ENCODE results near the gene MMP28.

The MMP28 gene

DNA sequence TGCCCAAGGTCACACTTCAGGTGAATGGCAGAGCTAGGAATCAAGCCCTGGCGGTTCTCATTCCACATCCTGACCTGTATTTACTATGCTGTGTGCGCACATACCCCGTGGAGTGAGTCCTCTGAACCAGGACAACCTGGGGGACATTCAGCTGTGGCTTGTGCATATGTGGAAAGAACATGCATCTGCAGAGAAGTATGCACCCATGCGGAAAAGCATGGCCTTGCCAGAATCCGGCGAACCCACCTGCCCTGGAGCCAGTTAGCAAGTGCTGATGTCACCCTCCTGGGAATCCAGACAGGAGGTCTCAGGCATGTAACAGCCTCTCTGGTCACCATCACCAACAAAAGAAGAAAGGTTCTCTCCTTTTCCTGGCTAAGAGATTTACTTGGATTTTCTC is 62.1 kb downstream of the MMP28 start:
- H3K36me3 ChIP-seq (ENCODE audit: control insufficient read depth, insufficient read depth, low read length) = no peaks in the 10 kb centered on the region
- peaks cover 23% of the 10 kb centered on the region for H3K4me1 ChIP-seq
- no peaks in the 10 kb centered on the region for H3K79me2 ChIP-seq
- no peak overlapping the region for H3K27ac ChIP-seq
- no peak overlapping the region for H3K9ac ChIP-seq
- H3K27me3 ChIP-seq (ENCODE audit: control insufficient read depth, insufficient read depth, low read length) = no peaks in the 10 kb centered on the region
- H3K9me3 ChIP-seq (ENCODE audit: control insufficient read depth, low read length) = no peaks in the 10 kb centered on the region
- no peak overlapping the region for H3K4me2 ChIP-seq (ENCODE audit: low read length)
- TF ChIP-seq CTCF (IDR thresholded peaks at IDR 0.05) = no peak
- H2AFZ ChIP-seq = no peak overlapping the region
- no peak overlapping the region for H3K4me3 ChIP-seq (ENCODE audit: low read depth, low read length)

DNA sequence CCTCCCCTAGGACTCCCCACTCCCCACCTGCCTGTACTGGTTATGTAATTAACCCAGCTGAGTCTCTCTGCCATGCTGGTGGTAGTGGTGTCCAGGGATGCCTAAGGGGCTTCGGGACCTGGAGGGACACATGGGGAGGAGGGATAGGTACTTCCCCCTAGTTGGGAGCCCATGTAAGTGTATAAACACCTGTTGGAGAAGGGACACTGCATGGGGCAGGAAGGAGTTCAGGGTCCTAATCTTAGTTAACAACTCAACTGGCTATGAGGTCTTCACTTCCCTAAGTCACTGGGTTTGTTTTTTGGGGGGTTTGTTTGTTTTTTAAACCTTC is 62.7 kb downstream of the MMP28 start:
- Histone ChIP-seq H3K9me3 (ENCODE audit: control insufficient read depth, low read length) (no peaks in the 10 kb centered on the region), H3K36me3 (ENCODE audit: control insufficient read depth, insufficient read depth, low read length) (no peaks in the 10 kb centered on the region), H3K9ac (no peak overlapping the region), H3K79me2 (no peaks in the 10 kb centered on the region), H3K27me3 (ENCODE audit: control insufficient read depth, insufficient read depth, low read length) (no peaks in the 10 kb centered on the region), H3K27ac (no peak overlapping the region), H3K4me3 (ENCODE audit: low read depth, low read length) (no peak overlapping the region), H2AFZ (no peak overlapping the region), H3K4me1 (peaks cover 28% of the 10 kb centered on the region), H3K4me2 (ENCODE audit: low read length) (no peak overlapping the region)
- no peak for TF ChIP-seq CTCF (IDR thresholded peaks at IDR 0.05)

DNA sequence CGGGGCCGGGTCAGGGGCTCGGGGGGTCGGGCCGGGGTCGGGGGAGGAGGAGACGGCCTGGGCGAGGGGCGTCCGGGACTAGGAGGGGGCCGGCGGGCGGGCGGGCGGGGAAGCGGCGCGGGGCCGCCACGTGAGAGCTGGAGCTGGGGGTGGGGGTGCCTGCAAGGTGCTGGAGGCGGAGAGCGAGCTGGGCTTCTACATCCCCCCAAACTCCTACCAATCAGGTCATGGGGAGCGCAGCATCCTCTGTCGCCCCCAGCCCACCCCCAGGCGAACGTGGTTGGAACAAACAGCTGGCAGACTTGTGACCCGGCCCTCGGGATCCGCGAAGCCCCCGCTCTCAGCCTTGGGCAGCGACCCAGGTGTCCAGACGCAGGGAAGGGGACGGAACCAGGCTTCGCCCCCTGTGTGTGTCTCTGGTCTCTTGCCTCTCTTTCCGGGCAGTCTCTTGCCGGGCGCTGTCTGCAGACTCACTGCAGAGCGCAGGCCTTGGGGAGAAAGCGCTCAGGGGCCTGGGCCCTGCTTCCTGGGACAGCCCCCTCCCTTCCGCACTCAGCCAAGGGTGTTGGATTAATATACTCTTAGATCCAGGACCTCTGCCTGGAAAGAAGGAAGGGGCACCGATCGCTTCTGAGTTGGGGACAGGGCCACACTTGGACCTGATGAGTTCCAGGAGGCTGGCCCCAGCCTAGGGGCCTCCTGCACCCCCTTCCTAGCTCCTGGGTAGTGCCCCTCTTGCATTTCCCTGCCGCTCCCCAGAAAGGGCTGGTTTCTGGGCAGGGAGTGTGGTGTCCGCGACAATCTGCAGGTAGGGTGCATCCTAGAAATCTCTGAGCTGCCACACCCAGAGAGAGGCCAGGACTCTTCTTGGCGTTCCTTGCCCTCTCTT is 63.3 kb downstream of the MMP28 start:
- no peak overlapping the region for H3K27ac ChIP-seq
- H3K79me2 ChIP-seq = no peaks in the 10 kb centered on the region
- no peak overlapping the region for H3K9ac ChIP-seq

GRCh38 chr17:35731239-35731916 is 64.1 kb downstream of the MMP28 start, which contains the start of gene RASL10B:
TSS of gene RASL10B (plus strand) at chr17:35731639. CDS start at chr17:35735185, 3,546 bp downstream.
- TF ChIP-seq CTCF (IDR thresholded peaks at IDR 0.05) = no peak
- H3K4me1 ChIP-seq = peaks cover 42% of the 10 kb centered on the region
- H3K36me3 ChIP-seq (ENCODE audit: control insufficient read depth, insufficient read depth, low read length) = no peaks in the 10 kb centered on the region
- H2AFZ ChIP-seq = peak within 1 kb of the TSS; percentile 79
- H3K4me3 ChIP-seq (ENCODE audit: low read depth, low read length) = peak within 1 kb of the TSS; percentile 41
- no peaks in the 10 kb centered on the region for H3K27me3 ChIP-seq (ENCODE audit: control insufficient read depth, insufficient read depth, low read length)
- H3K27ac ChIP-seq = no peak within 1 kb of the TSS
- H3K79me2 ChIP-seq = no peaks in the 10 kb centered on the region
- no peaks in the 10 kb centered on the region for H3K9me3 ChIP-seq (ENCODE audit: control insufficient read depth, low read length)
- peak within 1 kb of the TSS; percentile 68 for H3K4me2 ChIP-seq (ENCODE audit: low read length)
- H3K9ac ChIP-seq = no peak within 1 kb of the TSS

More for the DNA sequence above, 63.3 kb downstream of the MMP28 start:
- TF ChIP-seq CTCF (IDR thresholded peaks at IDR 0.05) = no peak
- Histone ChIP-seq H3K4me2 (ENCODE audit: low read length) (peak overlapping the region; percentile 30), H3K4me3 (ENCODE audit: low read depth, low read length) (peak overlapping the region; percentile 7), H3K27me3 (ENCODE audit: control insufficient read depth, insufficient read depth, low read length) (no peaks in the 10 kb centered on the region), H2AFZ (peak overlapping the region; percentile 79), H3K4me1 (peaks cover 34% of the 10 kb centered on the region), H3K36me3 (ENCODE audit: control insufficient read depth, insufficient read depth, low read length) (no peaks in the 10 kb centered on the region), H3K9me3 (ENCODE audit: control insufficient read depth, low read length) (no peaks in the 10 kb centered on the region)

Measured in parathyroid adenoma (tissue), 2 donors.